HG03039 (cell line): Measurements from ENCODE around the gene B4GALT2.
A peak's percentile ranks its signal among the peaks of the same experiment; 100 is the strongest.

Experiments used
- ATAC-seq: cut with Tn5 transposase; IDR thresholded peaks from one replicate; pipeline ENCODE4 v1.9.1; 2021; ENCODE audit warnings: mild to moderate bottlenecking, moderate library complexity; ENCODE audit not compliant: unreplicated experiment

B4GALT2 gene

GRCh38 chr1:43983253-43983899 lies 4.4 kb downstream of the B4GALT2 start:
- no peak for ATAC-seq

- no peak for ATAC-seq
These were observed 5.8 kb downstream of the B4GALT2 start for GRCh38 chr1:43984855-43985254.

GRCh38 chr1:43985984-43986595 lies 7.1 kb downstream of the B4GALT2 start:
- ATAC-seq, result no peak

GRCh38 chr1:43986712-43987111 lies 7.7 kb downstream of the B4GALT2 start:
- no peak for ATAC-seq

- ATAC-seq, result no peak
These were observed 8.3 kb downstream of the B4GALT2 start for GRCh38 chr1:43987159-43987902.

- no peak for ATAC-seq
These were observed 11.5 kb downstream of the B4GALT2 start for GRCh38 chr1:43990271-43991199.

- no peak for ATAC-seq
These were observed 12.1 kb downstream of the B4GALT2 start for GRCh38 chr1:43991200-43991475.

GRCh38 chr1:43991476-43992231 lies 12.6 kb downstream of the B4GALT2 start, which contains the start of gene CCDC24:
Gene CCDC24, plus strand, starts transcription at chr1:43991599. Its CDS starts 280 bp downstream, at chr1:43991879.
- peak; percentile 59 for ATAC-seq

GRCh38 chr1:43992232-43992995 lies 13.4 kb downstream of the B4GALT2 start:
- no peak for ATAC-seq

GRCh38 chr1:43993206-43993914 lies 14.3 kb downstream of the B4GALT2 start:
- ATAC-seq, result no peak

GRCh38 chr1:43994071-43994470 lies 15.1 kb downstream of the B4GALT2 start:
- no peak for ATAC-seq

- no peak for ATAC-seq
These were observed 16.1 kb downstream of the B4GALT2 start for GRCh38 chr1:43994794-43995790.

GRCh38 chr1:43995984-43996732 lies 17.1 kb downstream of the B4GALT2 start:
- no peak for ATAC-seq

- no peak for ATAC-seq
These were observed 17.7 kb downstream of the B4GALT2 start for GRCh38 chr1:43996733-43997115.

GRCh38 chr1:43997295-43997999 lies 18.4 kb downstream of the B4GALT2 start:
- ATAC-seq, result no peak

GRCh38 chr1:43998000-43998378 lies 19.0 kb downstream of the B4GALT2 start:
- no peak for ATAC-seq

- ATAC-seq, result no peak
These were observed 20.4 kb downstream of the B4GALT2 start for GRCh38 chr1:43999455-43999854.
